Progenitor cell of endocrine pancreas (in vitro differentiated cells): Measurements from ENCODE around the gene MARCHF11. TPM values are rescaled to one million over a fixed set of nuclear protein-coding genes. Genes with fewer than 3 reads are reported as not detected.

Experiments
- DNase-seq: peaks from one replicate; pipeline ENCODE4 v3.0.0; 2021; ENCODE audit warnings: low spot score; ENCODE audit not compliant: unreplicated experiment
- H3K27ac Mint-ChIP-seq: 2 replicates; pipeline ENCODE4 v1.8.0; 2021; ENCODE audit warnings: mild to moderate bottlenecking, moderate library complexity, mixed read lengths
- H3K27me3 Mint-ChIP-seq: 2 replicates; pipeline ENCODE4 v1.8.0; 2021; ENCODE audit warnings: mixed read lengths
- H3K36me3 Mint-ChIP-seq: 2 replicates; pipeline ENCODE4 v1.8.0; 2022; ENCODE audit warnings: mixed read lengths; ENCODE audit not compliant: insufficient read depth
- H3K4me1 Mint-ChIP-seq: 2 replicates; pipeline ENCODE4 v1.8.0; 2021; ENCODE audit warnings: low read depth, mixed read lengths
- H3K4me3 Mint-ChIP-seq: 2 replicates; pipeline ENCODE4 v1.8.0; 2021; ENCODE audit warnings: low read depth, mild to moderate bottlenecking, moderate library complexity, mixed read lengths
- H3K9me3 Mint-ChIP-seq: 2 replicates; pipeline ENCODE4 v1.8.0; 2021; ENCODE audit warnings: low read depth, mixed read lengths
- total RNA-seq: library from RNA; stranded (reverse); gene quantifications from 2 replicates; pipeline ENCODE4 v1.2.1, GENCODE V29; 2021
- TF ChIP-seq, protein P1 (sequence below): fragments of 200-600 bp; sonication (generic); IDR thresholded peaks from one replicate; pipeline ENCODE4 v1.5.0; 2021; ENCODE audit warnings: antibody characterized with exemption, mild to moderate bottlenecking; ENCODE audit not compliant: unreplicated experiment

Gene MARCHF11
- total RNA-seq, 1 donor from 2014 or later: not detected

DNA sequence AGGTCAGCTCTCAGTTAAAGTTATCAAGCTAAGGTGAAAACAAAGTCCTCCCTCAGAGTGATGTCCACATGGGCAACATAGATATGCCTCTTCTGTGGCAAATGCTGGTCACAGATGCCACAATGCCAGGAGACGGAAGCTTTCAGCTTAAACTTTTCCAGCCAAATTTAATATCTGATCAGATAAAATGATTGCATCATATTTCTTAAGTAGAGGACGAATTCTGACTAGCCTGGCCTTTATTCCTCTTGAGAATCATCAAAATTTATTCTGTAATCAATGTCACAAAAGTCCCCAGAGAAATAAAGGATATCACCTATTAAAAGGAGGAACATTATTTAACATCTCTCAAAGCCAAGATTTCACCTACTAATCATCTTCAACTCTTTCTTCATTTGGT lies 161.9 kb downstream of the MARCHF11 start:
- Mint-ChIP-seq H3K9me3 (peaks cover 7% of the 10 kb centered on the region), H3K27ac (no peak overlapping the region), H3K27me3 (no peaks in the 10 kb centered on the region), H3K36me3 (no peaks in the 10 kb centered on the region), H3K4me3 (no peak overlapping the region), H3K4me1 (no peaks in the 10 kb centered on the region)
- TF ChIP-seq, protein P1, sequence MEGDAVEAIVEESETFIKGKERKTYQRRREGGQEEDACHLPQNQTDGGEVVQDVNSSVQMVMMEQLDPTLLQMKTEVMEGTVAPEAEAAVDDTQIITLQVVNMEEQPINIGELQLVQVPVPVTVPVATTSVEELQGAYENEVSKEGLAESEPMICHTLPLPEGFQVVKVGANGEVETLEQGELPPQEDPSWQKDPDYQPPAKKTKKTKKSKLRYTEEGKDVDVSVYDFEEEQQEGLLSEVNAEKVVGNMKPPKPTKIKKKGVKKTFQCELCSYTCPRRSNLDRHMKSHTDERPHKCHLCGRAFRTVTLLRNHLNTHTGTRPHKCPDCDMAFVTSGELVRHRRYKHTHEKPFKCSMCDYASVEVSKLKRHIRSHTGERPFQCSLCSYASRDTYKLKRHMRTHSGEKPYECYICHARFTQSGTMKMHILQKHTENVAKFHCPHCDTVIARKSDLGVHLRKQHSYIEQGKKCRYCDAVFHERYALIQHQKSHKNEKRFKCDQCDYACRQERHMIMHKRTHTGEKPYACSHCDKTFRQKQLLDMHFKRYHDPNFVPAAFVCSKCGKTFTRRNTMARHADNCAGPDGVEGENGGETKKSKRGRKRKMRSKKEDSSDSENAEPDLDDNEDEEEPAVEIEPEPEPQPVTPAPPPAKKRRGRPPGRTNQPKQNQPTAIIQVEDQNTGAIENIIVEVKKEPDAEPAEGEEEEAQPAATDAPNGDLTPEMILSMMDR: no peak
- no peak for DNase-seq
